ENCODE data around the gene KRT74. TPM values are rescaled to one million over a fixed set of nuclear protein-coding genes. Genes with fewer than 3 reads are reported as not detected.

The KRT74 gene
- total and polyA plus RNA-seq, 4 donors: not detected

DNA sequence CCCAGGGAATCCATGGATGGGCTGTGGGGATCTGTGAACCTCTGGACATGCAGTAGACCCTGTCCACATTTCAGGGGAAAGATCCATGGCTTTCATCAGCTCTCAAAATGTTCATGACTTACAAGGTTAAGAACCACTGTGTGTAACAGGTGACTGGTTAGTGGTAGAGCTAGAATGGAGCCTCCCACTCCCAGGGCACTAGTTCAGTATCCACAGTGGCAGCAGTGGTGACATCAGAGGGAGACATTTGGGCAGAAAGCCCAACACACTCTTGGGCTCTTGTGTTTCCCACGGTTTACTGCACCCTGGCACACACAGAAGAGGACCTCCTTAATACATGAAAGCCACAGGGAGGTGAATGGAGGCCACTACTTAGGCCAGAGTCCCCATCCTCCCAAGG, 9.1 kb downstream of the KRT74 start:
- ATAC-seq (ENCODE audit: insufficient read depth, low FRiP score) (no peak), DNase-seq (no peak)
- Histone ChIP-seq H3K4me1 (ENCODE audit: control insufficient read depth in 5 of 5, insufficient read depth in 5 of 5, low read length in 5 of 5) (no peaks in the 10 kb centered on the region), H3K4me3 (no peak overlapping the region), H3K27me3 (ENCODE audit: control insufficient read depth in 3 of 3, insufficient read depth in 3 of 3, low read length in 2 of 3) (peaks cover 0 to 18% (median 0%) of the 10 kb centered on the region in 3 donors), H3K27ac (ENCODE audit: low read depth in 1 of 2, low read length in 1 of 2) (no peak overlapping the region), H3K9me3 (ENCODE audit: control insufficient read depth in 4 of 4, insufficient read depth in 3 of 4, low read length in 3 of 4) (no peaks in the 10 kb centered on the region), H3K9ac (ENCODE audit: insufficient read depth in 1 of 2, low read length in 2 of 2) (no peak overlapping the region), H3K36me3 (ENCODE audit: control insufficient read depth in 4 of 4, insufficient read depth in 4 of 4, low read length in 4 of 4) (no peaks in the 10 kb centered on the region)
- TF ChIP-seq, protein P1, sequence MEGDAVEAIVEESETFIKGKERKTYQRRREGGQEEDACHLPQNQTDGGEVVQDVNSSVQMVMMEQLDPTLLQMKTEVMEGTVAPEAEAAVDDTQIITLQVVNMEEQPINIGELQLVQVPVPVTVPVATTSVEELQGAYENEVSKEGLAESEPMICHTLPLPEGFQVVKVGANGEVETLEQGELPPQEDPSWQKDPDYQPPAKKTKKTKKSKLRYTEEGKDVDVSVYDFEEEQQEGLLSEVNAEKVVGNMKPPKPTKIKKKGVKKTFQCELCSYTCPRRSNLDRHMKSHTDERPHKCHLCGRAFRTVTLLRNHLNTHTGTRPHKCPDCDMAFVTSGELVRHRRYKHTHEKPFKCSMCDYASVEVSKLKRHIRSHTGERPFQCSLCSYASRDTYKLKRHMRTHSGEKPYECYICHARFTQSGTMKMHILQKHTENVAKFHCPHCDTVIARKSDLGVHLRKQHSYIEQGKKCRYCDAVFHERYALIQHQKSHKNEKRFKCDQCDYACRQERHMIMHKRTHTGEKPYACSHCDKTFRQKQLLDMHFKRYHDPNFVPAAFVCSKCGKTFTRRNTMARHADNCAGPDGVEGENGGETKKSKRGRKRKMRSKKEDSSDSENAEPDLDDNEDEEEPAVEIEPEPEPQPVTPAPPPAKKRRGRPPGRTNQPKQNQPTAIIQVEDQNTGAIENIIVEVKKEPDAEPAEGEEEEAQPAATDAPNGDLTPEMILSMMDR (IDR thresholded peaks at IDR 0.05; ENCODE audit: control extremely low read depth, extremely low read depth): no peak
- 33 to 46% methylated on average over 1 of the region's 1 CpG for WGBS, 2 donors

DNA sequence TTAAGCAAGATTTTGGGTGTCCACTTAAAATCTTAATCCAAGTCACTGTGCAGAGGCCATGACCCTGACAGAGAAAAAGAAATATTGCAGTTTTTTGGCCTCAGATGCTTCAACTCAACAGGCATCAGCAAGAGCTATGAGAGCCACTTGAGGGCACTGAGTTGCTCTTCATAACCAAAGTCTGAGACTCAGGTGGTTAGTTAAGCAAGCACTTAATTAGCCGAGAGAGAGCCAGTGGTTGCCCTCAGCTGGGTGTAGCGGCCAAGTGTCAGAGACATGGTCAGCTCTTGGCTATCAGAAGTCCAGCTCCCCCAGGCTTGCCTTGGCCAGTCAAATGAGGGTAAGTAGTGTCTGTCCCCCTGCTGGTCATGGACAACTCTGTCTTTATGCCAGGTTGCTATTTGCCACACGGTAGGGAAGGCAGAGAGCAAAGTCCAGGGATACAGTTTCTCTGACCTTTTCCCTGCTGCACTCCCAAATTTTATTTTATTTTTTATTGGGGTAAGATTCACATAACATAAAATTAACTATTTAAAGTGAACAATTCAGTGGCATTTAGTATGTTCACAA, 11.7 kb downstream of the KRT74 start:
- H3K4me1 ChIP-seq (ENCODE audit: control insufficient read depth in 5 of 5, insufficient read depth in 5 of 5, low read length in 5 of 5): no peaks in the 10 kb centered on the region
- H3K36me3 ChIP-seq (ENCODE audit: control insufficient read depth in 4 of 4, insufficient read depth in 4 of 4, low read length in 4 of 4): no peaks in the 10 kb centered on the region
- DNase-seq (no peak), ATAC-seq (ENCODE audit: insufficient read depth, low FRiP score) (peak; percentile 17)
- no peak overlapping the region for H3K27ac ChIP-seq (ENCODE audit: low read depth in 1 of 2, low read length in 1 of 2)
- 54 to 72% methylated on average over 3 of the region's 3 CpGs for WGBS, 2 donors
- TF ChIP-seq, protein P1 (IDR thresholded peaks at IDR 0.05; ENCODE audit: control extremely low read depth, extremely low read depth): no peak
- H3K27me3 ChIP-seq (ENCODE audit: control insufficient read depth in 3 of 3, insufficient read depth in 3 of 3, low read length in 2 of 3): peaks cover 0 to 18% (median 0%) of the 10 kb centered on the region in 3 donors
- no peak overlapping the region for H3K4me3 ChIP-seq
- H3K9ac ChIP-seq (ENCODE audit: insufficient read depth in 1 of 2, low read length in 2 of 2): no peak overlapping the region
- no peaks in the 10 kb centered on the region for H3K9me3 ChIP-seq (ENCODE audit: control insufficient read depth in 4 of 4, insufficient read depth in 3 of 4, low read length in 3 of 4)

DNA sequence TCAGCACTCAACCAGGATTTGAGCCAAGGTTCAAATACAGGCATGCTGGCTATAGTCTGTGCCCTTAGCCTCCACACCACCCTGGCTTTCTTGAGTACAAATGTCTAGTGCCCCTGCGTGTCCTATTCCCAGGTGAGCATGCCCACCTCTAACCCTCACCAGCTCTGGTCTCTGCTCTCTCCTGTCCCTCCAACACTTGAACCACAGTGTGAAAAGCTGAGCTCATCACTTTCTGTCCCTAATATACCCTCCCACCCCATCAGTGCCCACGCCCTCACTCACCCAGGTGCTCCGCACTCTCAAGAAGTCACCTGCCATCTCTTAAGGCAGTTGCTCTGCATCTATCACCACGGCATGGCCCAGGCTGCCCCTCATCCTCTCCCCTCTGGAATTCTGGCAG, 13.7 kb downstream of the KRT74 start:
- no peak for DNase-seq
- no peaks in the 10 kb centered on the region for H3K36me3 ChIP-seq (ENCODE audit: control insufficient read depth in 4 of 4, insufficient read depth in 4 of 4, low read length in 4 of 4)
- no peaks in the 10 kb centered on the region for H3K4me1 ChIP-seq (ENCODE audit: control insufficient read depth in 5 of 5, insufficient read depth in 5 of 5, low read length in 5 of 5)
- TF ChIP-seq, protein P1 (IDR thresholded peaks at IDR 0.05; ENCODE audit: control extremely low read depth, extremely low read depth): no peak
- no peak for ATAC-seq (ENCODE audit: insufficient read depth, low FRiP score)
- no peaks in the 10 kb centered on the region for H3K9me3 ChIP-seq (ENCODE audit: control insufficient read depth in 4 of 4, insufficient read depth in 3 of 4, low read length in 3 of 4)
- H3K9ac ChIP-seq (ENCODE audit: insufficient read depth in 1 of 2, low read length in 2 of 2): no peak overlapping the region
- H3K27me3 ChIP-seq (ENCODE audit: control insufficient read depth in 3 of 3, insufficient read depth in 3 of 3, low read length in 2 of 3): peaks cover 0 to 16% (median 0%) of the 10 kb centered on the region in 3 donors
- 73 to 78% methylated on average over 4 of the region's 4 CpGs for WGBS, 2 donors
- no peak overlapping the region for H3K4me3 ChIP-seq
- H3K27ac ChIP-seq (ENCODE audit: low read depth in 1 of 2, low read length in 1 of 2): no peak overlapping the region
